Ovary (tissue), 3 donors: ENCODE measurements around the gene NPAS3.

ENCODE experiments used
- EP300 ChIP-seq: sonication (generic); formaldehyde crosslinking; IDR thresholded peaks from one replicate; pipeline ENCODE4 v1.6.1; 2017; ENCODE audit warnings: antibody characterized with exemption
- POLR2A ChIP-seq: fragments of 450-650 bp; IDR thresholded peaks from one replicate; pipeline ENCODE4 v1.6.1; 2017; ENCODE audit warnings: antibody characterized with exemption, mild to moderate bottlenecking, moderate library complexity
- TF ChIP-seq, protein P1 (sequence below), 3 donors: fragments of 450-650 bp in 2 of 3; fragments of 200-600 bp in 1 of 3; IDR thresholded peaks; one replicate each; pipeline versions ENCODE4 v1.5.1 to v1.8.0; 2016 to 2022; ENCODE audit warnings: antibody characterized with exemption in 3 of 3, mild to moderate bottlenecking in 1 of 3
- donor health status: DM: no; HTN: no; CAD: no.

DNA sequence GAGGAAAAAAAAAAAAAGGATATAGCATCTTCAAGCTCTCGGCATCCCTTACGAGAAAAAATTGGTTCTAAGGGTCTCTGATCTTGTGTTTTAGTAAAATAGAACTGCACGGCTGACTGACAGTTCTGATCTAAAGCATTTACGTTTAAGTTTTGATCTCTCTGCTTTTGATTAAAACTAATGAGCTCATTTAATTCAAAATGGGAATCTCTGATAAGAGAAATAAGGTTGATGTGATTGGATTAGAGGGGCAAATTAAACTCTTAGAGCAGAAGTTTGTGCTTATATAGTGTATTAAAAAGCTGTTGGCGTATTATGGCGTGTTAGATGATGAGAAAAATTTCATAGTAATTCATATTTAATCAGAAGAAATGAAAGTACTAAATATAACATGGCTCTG lies 794.6 kb downstream of the NPAS3 start:
- TF ChIP-seq, protein P1, sequence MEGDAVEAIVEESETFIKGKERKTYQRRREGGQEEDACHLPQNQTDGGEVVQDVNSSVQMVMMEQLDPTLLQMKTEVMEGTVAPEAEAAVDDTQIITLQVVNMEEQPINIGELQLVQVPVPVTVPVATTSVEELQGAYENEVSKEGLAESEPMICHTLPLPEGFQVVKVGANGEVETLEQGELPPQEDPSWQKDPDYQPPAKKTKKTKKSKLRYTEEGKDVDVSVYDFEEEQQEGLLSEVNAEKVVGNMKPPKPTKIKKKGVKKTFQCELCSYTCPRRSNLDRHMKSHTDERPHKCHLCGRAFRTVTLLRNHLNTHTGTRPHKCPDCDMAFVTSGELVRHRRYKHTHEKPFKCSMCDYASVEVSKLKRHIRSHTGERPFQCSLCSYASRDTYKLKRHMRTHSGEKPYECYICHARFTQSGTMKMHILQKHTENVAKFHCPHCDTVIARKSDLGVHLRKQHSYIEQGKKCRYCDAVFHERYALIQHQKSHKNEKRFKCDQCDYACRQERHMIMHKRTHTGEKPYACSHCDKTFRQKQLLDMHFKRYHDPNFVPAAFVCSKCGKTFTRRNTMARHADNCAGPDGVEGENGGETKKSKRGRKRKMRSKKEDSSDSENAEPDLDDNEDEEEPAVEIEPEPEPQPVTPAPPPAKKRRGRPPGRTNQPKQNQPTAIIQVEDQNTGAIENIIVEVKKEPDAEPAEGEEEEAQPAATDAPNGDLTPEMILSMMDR (IDR thresholded peaks at IDR 0.05): no peak
- TF ChIP-seq POLR2A (no peak), EP300 (no peak)
